Stimulated activated naive CD4-positive, alpha-beta T cell treated with Interleukin-2 at 50 U/mL for 16 hours (primary cell): ENCODE data around the gene NECTIN4.
A peak's percentile ranks its signal among the peaks of the same experiment; 100 is the strongest.

Source experiments
- DNase-seq: peaks from one replicate; lab custom pipeline; 2025; lab: John Stamatoyannopoulos, UW

The NECTIN4 gene

GRCh38 chr1:161111527-161111926 lies 22.2 kb upstream of the NECTIN4 start:
- no peak for DNase-seq

DNA sequence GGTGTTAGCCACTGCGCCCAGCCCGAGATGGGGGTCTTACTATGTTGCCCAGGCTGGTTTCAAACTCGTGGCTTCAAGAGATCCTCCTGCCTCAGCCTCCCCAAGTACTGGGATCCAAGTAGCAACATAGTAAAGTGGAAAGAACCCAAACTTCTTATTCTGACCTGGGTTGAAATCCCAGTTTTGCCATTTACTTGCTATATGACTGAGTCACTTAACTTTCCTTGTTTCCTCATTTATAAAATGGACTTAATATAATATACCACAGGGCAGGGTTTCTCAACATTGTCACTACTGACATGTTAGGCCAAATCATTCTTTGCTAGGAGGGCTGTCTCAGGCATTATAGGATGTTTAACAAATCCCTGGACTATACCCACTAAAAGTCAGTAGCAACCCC lies 21.8 kb upstream of the NECTIN4 start:
- DNase-seq: no peak

GRCh38 chr1:161106431-161106830 lies 17.1 kb upstream of the NECTIN4 start:
- no peak for DNase-seq

DNA sequence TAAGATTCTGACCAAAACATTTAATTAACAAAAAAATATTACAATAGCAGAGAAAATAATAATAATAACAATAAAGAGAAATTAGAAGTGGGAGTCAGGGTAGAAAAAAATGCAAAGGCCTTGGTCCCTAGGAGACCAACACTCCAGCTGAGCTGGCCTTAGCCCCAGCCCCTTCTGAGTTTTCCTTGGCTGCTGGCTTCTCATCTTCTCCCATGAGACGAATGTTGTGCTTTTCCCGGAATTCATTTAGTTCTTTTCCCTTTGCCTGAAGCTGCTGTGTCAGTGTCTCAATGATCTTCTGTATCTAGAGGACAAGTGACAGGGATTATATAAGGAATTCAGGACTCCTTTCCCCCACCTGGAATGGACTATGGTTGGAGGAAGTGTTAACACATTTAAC lies 11.2 kb upstream of the NECTIN4 start:
- DNase-seq: no peak

GRCh38 chr1:161099090-161099802 lies 9.9 kb upstream of the NECTIN4 start:
- no peak for DNase-seq

- DNase-seq: peak; percentile 59
Measured at GRCh38 chr1:161098210-161099068, 9.1 kb upstream of the NECTIN4 start, which contains the start of gene KLHDC9. Gene KLHDC9 (plus strand): TSS chr1:161098361. CDS start chr1:161098536, 175 bp downstream.

DNA sequence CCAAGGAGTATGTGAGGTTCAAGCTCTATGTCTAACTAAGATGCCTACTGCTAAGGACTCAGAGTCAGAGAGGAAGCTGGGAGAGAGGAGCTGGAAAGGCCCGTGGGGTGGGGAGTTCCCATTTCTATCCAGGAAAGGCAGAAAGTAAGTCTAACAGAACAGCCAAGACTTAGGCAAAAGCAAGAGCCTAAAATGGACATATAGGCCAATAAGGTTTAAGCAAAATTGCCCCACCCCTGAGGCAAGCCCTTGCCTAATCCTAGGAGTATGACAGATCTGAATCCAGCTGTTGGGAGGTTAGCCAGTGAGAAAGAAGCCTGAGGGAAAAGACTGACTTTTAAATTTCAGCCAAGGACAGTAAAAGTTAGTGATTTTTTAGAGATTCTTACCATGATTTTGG lies 7.2 kb upstream of the NECTIN4 start:
- DNase-seq: no peak

DNA sequence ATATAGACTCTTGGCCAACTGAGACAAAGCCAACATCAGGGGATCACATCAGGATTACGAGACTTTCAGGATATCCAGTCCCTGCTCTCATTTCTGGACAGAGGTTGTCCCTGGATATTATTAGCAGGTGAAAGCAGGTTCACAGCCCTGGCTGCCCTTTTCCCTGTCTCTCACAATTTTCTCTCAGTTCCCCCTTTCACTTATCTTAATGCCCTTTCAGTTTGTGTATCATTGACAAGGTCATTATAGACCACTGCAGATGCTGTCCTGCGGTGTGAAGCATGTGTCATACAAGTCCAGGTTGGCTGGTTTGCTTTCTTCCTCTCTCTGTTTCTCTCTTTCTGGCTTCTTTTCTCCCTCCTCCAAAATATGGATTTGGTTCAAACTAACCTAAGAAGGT lies 6.7 kb upstream of the NECTIN4 start:
- DNase-seq: no peak

GRCh38 chr1:161095230-161095629 lies 5.9 kb upstream of the NECTIN4 start:
- no peak for DNase-seq

DNA sequence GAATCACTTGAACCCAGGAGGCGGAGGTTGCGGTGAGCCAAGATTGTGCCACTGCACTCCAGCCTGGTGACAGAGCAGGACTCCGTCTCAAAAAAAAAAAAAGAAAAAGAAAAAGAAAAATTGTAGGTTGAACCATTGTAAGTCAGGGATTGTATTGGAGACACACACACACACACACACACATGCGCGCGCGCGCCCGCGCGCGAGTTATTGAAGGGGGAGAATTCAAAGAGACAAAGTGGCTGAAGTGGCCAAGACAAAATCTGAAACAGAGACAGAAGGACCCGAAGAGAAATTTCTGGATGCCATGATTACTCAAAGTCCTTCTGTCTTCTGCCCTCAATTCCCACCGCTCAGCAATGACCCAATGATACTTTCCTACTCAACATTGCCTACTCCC lies 5.1 kb upstream of the NECTIN4 start:
- no peak for DNase-seq

- peak; percentile 54 for DNase-seq
Measured at GRCh38 chr1:161092621-161093028, 3.3 kb upstream of the NECTIN4 start.

DNA sequence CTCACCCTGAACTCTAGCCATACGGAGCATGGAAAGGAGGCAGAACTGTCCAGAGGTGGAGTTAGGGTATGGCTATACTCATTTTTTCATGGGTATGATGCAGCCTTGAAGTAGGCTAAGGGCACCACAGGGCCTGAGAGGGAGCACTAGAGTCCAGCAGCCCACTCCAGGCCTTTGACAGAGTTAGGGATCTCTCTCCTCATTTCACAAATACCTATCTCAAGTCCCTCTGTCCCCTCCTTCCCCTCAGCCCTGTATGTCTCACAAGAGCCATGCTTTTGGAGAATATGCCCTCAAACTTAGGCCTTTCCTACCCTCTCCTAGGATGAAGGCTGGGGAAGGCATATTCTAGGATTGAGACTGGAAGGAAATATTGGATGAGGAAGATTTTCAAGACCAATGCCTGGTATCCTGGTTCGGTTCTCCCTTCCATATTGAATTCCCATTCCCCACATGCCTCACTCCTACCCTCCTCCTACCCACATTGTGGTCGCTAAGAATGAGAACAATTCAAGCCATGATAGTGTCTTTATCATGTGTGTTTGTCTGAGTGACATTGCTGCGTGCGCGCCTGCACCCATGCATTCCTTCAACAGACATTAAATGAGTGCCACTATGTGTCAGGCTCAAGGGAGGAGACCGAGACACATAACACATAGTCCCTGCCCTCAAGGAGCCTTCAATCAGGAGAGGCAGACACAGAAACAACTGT lies 2.6 kb upstream of the NECTIN4 start:
- DNase-seq: no peak

GRCh38 chr1:161091093-161091492 lies 1.7 kb upstream of the NECTIN4 start:
- no peak for DNase-seq

- DNase-seq: no peak
Measured at GRCh38 chr1:161090617-161091016, 1.3 kb upstream of the NECTIN4 start.

DNA sequence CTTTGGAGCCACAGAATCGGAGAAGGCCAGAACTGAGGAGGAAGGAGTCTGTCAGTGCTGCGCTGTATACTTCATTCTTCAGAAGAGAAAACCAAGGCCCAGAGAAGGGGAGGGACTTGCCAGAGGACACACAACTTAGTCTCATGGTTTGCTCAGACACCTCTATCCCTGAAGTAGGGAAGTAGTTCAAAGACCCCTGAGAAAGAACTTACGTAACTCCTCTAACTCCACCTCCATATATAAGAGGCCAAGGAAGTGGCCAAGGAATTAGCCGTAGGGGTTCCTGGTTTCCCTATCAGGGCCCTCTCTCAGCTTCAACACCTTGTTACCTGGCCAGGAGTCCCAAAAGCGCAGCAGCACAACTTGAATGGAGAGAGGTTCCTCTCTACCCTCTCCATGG lies 580 bp upstream of the NECTIN4 start:
- DNase-seq: no peak

- no peak for DNase-seq
Measured at GRCh38 chr1:161088587-161089110, 709 bp downstream of the NECTIN4 start.

DNA sequence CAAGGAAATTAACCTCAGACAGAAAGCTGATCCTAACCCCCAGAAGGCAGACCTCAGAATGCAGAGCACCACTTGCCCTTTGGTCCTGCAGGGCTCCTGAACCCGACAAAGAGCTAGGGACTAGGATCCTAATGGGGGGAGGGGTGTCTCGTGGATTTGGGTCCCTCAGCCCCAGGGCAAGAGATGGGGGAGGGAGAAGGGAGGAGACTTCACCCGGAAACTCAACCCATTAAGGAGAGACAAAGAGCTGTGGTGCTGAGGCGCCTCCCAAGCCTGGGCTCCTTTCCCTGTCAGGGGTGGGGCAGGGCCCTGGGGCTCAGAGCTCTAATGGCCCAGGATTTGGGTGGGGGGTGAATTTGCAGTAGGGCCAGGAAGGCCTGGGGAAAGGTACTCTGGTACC lies 2.9 kb downstream of the NECTIN4 start:
- no peak for DNase-seq

DNA sequence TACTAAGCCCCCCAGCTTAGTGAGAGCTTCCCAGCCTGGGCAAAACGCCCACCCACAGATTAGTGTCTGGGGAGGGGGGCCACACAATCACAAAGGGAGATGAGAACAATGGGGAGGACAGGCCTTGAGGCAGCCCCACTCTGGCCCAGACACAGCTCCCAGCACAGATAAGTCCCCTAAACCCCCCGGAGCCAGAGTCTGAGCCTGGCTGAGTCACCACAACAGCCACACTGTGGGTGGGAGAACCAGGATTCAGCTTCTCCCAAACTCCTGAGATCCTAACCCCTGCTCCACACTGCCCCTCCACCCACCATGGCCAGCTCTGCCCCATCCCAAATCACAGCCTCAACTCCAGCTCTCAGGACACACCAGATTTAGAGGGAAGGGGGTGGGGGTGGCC lies 4.2 kb downstream of the NECTIN4 start:
- no peak for DNase-seq

DNA sequence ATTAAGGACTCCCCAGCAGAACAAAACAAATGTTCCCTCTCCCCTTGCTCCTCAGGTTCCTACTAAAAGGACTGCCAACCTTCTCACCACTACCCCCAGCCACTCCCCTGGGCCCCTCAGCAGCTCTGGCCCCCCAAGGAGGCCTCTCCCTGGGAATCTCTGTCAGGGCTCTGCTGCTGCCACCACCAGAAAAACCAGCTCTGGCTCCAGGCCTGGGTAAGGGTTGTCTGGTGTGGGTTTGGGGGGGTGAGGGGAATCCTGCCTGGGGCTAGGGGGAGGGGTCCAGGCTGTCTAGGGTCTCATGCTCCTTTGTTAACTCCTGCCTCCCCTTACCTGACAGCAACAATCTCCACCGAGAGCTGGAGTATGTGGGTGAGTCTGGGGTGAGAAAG lies 4.8 kb downstream of the NECTIN4 start:
- no peak for DNase-seq

DNA sequence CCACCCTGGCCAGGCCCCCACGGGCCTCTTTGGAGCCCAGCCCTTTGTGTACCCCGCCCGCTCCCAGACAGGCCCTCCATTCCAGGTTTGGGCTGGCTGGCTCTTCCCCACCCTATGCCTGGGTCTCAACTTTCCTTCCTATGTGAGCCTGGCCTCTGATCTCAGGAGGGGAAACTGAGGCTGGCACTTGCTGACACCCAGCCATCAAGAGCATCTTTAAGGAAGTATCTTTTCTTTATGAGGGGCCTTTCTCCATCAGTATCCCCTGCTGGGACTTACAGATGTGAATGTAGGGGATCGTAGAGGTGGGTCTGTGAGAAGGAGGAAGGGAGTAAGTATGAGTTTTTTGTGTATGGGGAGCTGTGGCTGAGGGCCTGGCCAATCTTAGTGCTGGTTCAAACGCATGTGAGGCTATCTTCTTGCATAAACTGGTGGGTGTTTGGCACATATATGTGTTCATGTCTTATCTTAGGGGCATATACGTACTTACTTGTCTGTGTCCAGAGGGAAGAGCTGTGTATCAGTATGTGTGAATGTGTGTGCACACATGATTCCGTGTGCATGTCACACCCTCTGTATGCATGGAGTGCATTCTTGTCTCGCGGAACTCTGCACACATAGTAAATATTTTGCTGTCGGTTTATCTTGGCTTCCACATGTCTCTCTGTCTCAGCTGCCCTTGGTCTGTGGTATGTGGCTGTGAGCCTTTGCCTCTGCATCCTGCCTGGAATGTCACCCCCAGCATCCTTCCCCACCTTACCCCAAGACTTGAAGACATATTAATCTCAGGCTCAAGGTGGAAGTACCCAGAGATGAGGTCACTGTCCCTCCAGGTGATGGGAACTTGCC lies 5.4 kb downstream of the NECTIN4 start:
- DNase-seq: no peak

GRCh38 chr1:161082996-161083747 lies 6.2 kb downstream of the NECTIN4 start:
- DNase-seq: no peak
